HepG2 (cell line): ENCODE measurements around the gene ARF4. TPM values are rescaled to one million over a fixed set of nuclear protein-coding genes. Genes with fewer than 3 reads are reported as not detected.
A peak's percentile ranks its signal among the peaks of the same experiment; 100 is the strongest.

Source experiments
- ARID3A ChIP-seq: IDR thresholded peaks from 2 replicates; pipeline ENCODE4 v1.6.1; 2012; ENCODE audit warnings: low read depth, low read length, improper control_type of control experiment
- CHD4 ChIP-seq: fragments of 200-600 bp; sonication (generic); IDR thresholded peaks from 2 replicates; pipeline ENCODE4 v1.7.0; 2017; ENCODE audit warnings: mild to moderate bottlenecking, low read length, borderline replicate concordance
- DBP ChIP-seq: sonication (generic); formaldehyde crosslinking; IDR thresholded peaks from 2 replicates; pipeline ENCODE4 v1.4.0; 2020; ENCODE audit warnings: missing genetic modification reagents; ENCODE audit errors: not compliant biosample characterization
- HIC2 ChIP-seq: sonication (generic); formaldehyde crosslinking; IDR thresholded peaks from 2 replicates; pipeline ENCODE4 v1.9.0; 2022; ENCODE audit warnings: low read depth, missing genetic modification reagents
- KDM3A ChIP-seq: IDR thresholded peaks from 2 replicates; pipeline ENCODE4 v1.6.1; 2018; ENCODE audit warnings: low read depth, missing compliant biosample characterization
- KMT2A ChIP-seq: sonication (generic); formaldehyde crosslinking; IDR thresholded peaks from 2 replicates; pipeline ENCODE4 v1.4.0; 2020; ENCODE audit warnings: missing genetic modification reagents
- MAFF ChIP-seq: IDR thresholded peaks from 2 replicates; pipeline ENCODE4 v1.6.1; 2011; ENCODE audit warnings: low read depth, low read length, improper control_type of control experiment
- PATZ1 ChIP-seq: sonication (generic); formaldehyde crosslinking; IDR thresholded peaks from 2 replicates; pipeline ENCODE4 v1.4.0; 2020; ENCODE audit warnings: missing genetic modification reagents
- SP5 ChIP-seq: IDR thresholded peaks from 2 replicates; pipeline ENCODE4 v1.6.1; 2016; ENCODE audit warnings: low read depth, borderline replicate concordance
- SRSF1 ChIP-seq: fragments of 200-400 bp; formaldehyde crosslinking; optimal IDR thresholded peaks from 2 replicates; pipeline ENCODE3; 2017; ENCODE audit warnings: mild to moderate bottlenecking, low read depth, low read length, moderate library complexity
- TMF1 ChIP-seq: sonication (generic); formaldehyde crosslinking; IDR thresholded peaks from 2 replicates; pipeline ENCODE4 v1.8.1; 2022; ENCODE audit warnings: low read depth, missing genetic modification reagents
- ZBTB14 ChIP-seq: sonication (generic); formaldehyde crosslinking; IDR thresholded peaks from 2 replicates; pipeline ENCODE4 v1.4.0; 2020; ENCODE audit warnings: missing genetic modification reagents
- ZMYM3 ChIP-seq: sonication (generic); formaldehyde crosslinking; IDR thresholded peaks from 2 replicates; pipeline ENCODE4 v1.5.1; 2020; ENCODE audit warnings: mild to moderate bottlenecking, missing genetic modification reagents
- ZNF10 ChIP-seq: sonication (generic); formaldehyde crosslinking; IDR thresholded peaks from 2 replicates; pipeline ENCODE4 v1.4.0; 2020; ENCODE audit warnings: mild to moderate bottlenecking, low read depth, missing genetic modification reagents, borderline replicate concordance
- ZNF260 ChIP-seq: sonication (generic); formaldehyde crosslinking; IDR thresholded peaks from 2 replicates; pipeline ENCODE4 v1.4.0; 2020; ENCODE audit warnings: missing genetic modification reagents, low read depth, mild to moderate bottlenecking, borderline replicate concordance
- ZNF3 ChIP-seq: IDR thresholded peaks from 2 replicates; pipeline ENCODE4 v1.7.0; 2017; ENCODE audit warnings: inconsistent platforms
- ZNF343 ChIP-seq: sonication (generic); formaldehyde crosslinking; IDR thresholded peaks from 2 replicates; pipeline ENCODE4 v1.4.0; 2020; ENCODE audit warnings: mild to moderate bottlenecking, missing genetic modification reagents
- ZNF446 ChIP-seq: sonication (generic); formaldehyde crosslinking; IDR thresholded peaks from 2 replicates; pipeline ENCODE4 v1.5.0; 2020; ENCODE audit warnings: mild to moderate bottlenecking, missing genetic modification reagents
- ZNF569 ChIP-seq: sonication (generic); formaldehyde crosslinking; IDR thresholded peaks from 2 replicates; pipeline ENCODE4 v1.5.0; 2020; ENCODE audit warnings: mild to moderate bottlenecking, missing genetic modification reagents, moderate library complexity, borderline replicate concordance
- ZNF703 ChIP-seq: sonication (generic); formaldehyde crosslinking; IDR thresholded peaks from 2 replicates; pipeline ENCODE4 v1.5.1; 2020; ENCODE audit warnings: missing genetic modification reagents, mild to moderate bottlenecking, moderate library complexity, borderline replicate concordance
- ZSCAN20 ChIP-seq: sonication (generic); formaldehyde crosslinking; IDR thresholded peaks from 2 replicates; pipeline ENCODE4 v1.4.0; 2020; ENCODE audit warnings: missing genetic modification reagents, mild to moderate bottlenecking, borderline replicate concordance
- ZSCAN29 ChIP-seq: sonication (generic); formaldehyde crosslinking; conservative IDR thresholded peaks from 2 replicates; pipeline ENCODE4 v1.4.0; 2020; ENCODE audit warnings: mild to moderate bottlenecking, missing genetic modification reagents
- polyA plus RNA-seq, 8 experiments: library from polyadenylated mRNA; depleted of rRNA in 3 of 8; stranded (reverse) in 7 of 8; unstranded in 1 of 8; fragments of >200 nt; fragmentation: Illumina TruSeq in 4 of 8; extraction: Trizol in 4 of 8; gene quantifications; 2 replicates each; pipeline versions ENCODE4 v1.2.1 to v1.2.3, GENCODE V29; 2011 to 2016; ENCODE audit warnings: low read depth in 4 of 8, missing spikeins in 1 of 8, mixed read lengths in 1 of 8; ENCODE audit not compliant: insufficient read depth in 1 of 8
- total RNA-seq, 5 experiments: library from RNA; depleted of rRNA; stranded (reverse); fragments of >200 nt; fragmentation: Illumina TruSeq; extraction: Trizol; gene quantifications; 2 replicates each; pipeline ENCODE4 v1.2.3, GENCODE V29; 2016; ENCODE audit warnings: low read depth in 1 of 5

ARF4 gene
- total and polyA plus RNA-seq, 2 of the 13 experiments (the other 11 are each of a cell fraction or from before 2014, with no cell fraction given) = 184 to 250 TPM

- TF ChIP-seq KMT2A (CRISPR knock-in tag) = peak; percentile 88
- TF ChIP-seq ZNF343 = no peak
- TF ChIP-seq ZSCAN29 = 0 out of 2 replicates have a peak, but pooled peaks have one; percentile 29
- TF ChIP-seq ZSCAN20 (CRISPR knock-in tag) = 0 out of 2 replicates have a peak, but pooled peaks have one; percentile 43
- no peak for TF ChIP-seq ZNF446 (CRISPR knock-in tag)
- TF ChIP-seq SRSF1 = peak; percentile 55
- no peak for TF ChIP-seq ZNF703 (CRISPR knock-in tag)
- no peak for TF ChIP-seq HIC2
- no peak for TF ChIP-seq ZNF260 (CRISPR knock-in tag)
- TF ChIP-seq ZMYM3 (CRISPR knock-in tag) = no peak
- no peak for TF ChIP-seq DBP (CRISPR knock-in tag)
- peak; percentile 41; the same call in 1 of the 2 replicates for TF ChIP-seq ARID3A
- TF ChIP-seq ZNF569 (CRISPR knock-in tag) = no peak
- peak; percentile 73 for TF ChIP-seq PATZ1
- no peak; the same call in 1 of the 2 replicates for TF ChIP-seq TMF1 (CRISPR knock-in tag)
- TF ChIP-seq CHD4 = no peak
- TF ChIP-seq KDM3A (CRISPR knock-in tag) = peak; percentile 90
- no peak for TF ChIP-seq ZBTB14
- TF ChIP-seq ZNF10 = no peak
- TF ChIP-seq ZNF3 = no peak
- peak; percentile 62; the same call in 1 of the 2 replicates for TF ChIP-seq MAFF
- no peak; the same call in 1 of the 2 replicates for TF ChIP-seq SP5 (CRISPR knock-in tag)
Measured at GRCh38 chr3:57597127-57597923, at the start of gene ARF4 (continued).
